Thyroid gland (tissue), 4 donors: ENCODE measurements around the gene TRRAP.

Experiments
- POLR2A ChIP-seq, 2 donors: fragments of 450-650 bp; IDR thresholded peaks; one replicate each; pipeline ENCODE4 v1.6.1; 2017; ENCODE audit warnings: antibody characterized with exemption in 2 of 2, mild to moderate bottlenecking in 2 of 2, moderate library complexity in 1 of 2
- TF ChIP-seq, protein P1 (sequence below), 6 experiments: fragments of 200-600 bp in 3 of 6; fragments of 450-650 bp in 3 of 6; sonication (generic) in 3 of 6; IDR thresholded peaks; one replicate each; pipeline ENCODE4 v1.5.1; 2016 to 2019; ENCODE audit warnings: antibody characterized with exemption in 6 of 6, mild to moderate bottlenecking in 2 of 6, inconsistent platforms in 1 of 6, moderate library complexity in 1 of 6

- no peak for TF ChIP-seq POLR2A (IDR thresholded peaks at IDR 0.05)
- TF ChIP-seq, protein P1, sequence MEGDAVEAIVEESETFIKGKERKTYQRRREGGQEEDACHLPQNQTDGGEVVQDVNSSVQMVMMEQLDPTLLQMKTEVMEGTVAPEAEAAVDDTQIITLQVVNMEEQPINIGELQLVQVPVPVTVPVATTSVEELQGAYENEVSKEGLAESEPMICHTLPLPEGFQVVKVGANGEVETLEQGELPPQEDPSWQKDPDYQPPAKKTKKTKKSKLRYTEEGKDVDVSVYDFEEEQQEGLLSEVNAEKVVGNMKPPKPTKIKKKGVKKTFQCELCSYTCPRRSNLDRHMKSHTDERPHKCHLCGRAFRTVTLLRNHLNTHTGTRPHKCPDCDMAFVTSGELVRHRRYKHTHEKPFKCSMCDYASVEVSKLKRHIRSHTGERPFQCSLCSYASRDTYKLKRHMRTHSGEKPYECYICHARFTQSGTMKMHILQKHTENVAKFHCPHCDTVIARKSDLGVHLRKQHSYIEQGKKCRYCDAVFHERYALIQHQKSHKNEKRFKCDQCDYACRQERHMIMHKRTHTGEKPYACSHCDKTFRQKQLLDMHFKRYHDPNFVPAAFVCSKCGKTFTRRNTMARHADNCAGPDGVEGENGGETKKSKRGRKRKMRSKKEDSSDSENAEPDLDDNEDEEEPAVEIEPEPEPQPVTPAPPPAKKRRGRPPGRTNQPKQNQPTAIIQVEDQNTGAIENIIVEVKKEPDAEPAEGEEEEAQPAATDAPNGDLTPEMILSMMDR (IDR thresholded peaks at IDR 0.05), result no peak
Observed at GRCh38 chr7:98917331-98917730, 39.0 kb downstream of the TRRAP start.
